ENCODE measurements around the gene KRTAP5-9.

DNA sequence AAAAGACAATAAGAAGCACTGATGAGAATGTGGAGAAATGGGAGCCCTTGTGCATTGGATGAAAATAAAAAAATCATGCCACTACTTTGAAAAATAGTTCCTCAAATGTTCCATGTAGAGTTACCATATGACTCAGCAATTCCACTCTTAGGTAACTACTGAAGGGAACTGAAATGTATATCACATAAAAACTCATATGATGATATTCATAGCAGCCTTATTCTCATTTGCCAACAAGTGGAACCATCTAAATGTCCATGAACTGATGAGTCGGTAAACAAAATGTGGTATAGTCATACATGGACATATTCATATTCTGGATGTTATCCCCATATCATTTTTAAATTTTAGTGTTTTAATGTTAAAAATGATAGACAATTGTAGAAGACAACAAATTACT lies 3.5 kb downstream of the KRTAP5-9 start:
- TF ChIP-seq, protein P1, sequence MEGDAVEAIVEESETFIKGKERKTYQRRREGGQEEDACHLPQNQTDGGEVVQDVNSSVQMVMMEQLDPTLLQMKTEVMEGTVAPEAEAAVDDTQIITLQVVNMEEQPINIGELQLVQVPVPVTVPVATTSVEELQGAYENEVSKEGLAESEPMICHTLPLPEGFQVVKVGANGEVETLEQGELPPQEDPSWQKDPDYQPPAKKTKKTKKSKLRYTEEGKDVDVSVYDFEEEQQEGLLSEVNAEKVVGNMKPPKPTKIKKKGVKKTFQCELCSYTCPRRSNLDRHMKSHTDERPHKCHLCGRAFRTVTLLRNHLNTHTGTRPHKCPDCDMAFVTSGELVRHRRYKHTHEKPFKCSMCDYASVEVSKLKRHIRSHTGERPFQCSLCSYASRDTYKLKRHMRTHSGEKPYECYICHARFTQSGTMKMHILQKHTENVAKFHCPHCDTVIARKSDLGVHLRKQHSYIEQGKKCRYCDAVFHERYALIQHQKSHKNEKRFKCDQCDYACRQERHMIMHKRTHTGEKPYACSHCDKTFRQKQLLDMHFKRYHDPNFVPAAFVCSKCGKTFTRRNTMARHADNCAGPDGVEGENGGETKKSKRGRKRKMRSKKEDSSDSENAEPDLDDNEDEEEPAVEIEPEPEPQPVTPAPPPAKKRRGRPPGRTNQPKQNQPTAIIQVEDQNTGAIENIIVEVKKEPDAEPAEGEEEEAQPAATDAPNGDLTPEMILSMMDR (IDR thresholded peaks at IDR 0.05; ENCODE audit: low read depth, low read length, poor library complexity, severe bottlenecking): no peak
- TF ChIP-seq EZH2phosphoT487 (IDR thresholded peaks at IDR 0.05; ENCODE audit: borderline replicate concordance, low read length): no peak
